Measurements from ENCODE around the gene OLFML2A.

OLFML2A gene

GRCh38 chr9:124790301-124790700, 13.4 kb downstream of the OLFML2A start:
- CTCF ChIA-PET: interaction anchor here (0.5 to 7.9 kb wide), 9 partner anchors 13 to 383 kb away, joined by 3 to 60 read pairs (median 5); partner anchors contain the start of genes NR6A1, OLFML2A and WDR38
- POLR2A ChIA-PET: interaction anchor here (0.7 kb wide), 1 partner anchor 10 kb away, joined by 3 read pairs; no protein-coding TSS in a partner anchor
- H3K27ac ChIP-seq (ENCODE audit: extremely low read depth, low read depth, low read length): no peak overlapping the region
- TF ChIP-seq ZNF843 (tag by site-specific recombination; IDR thresholded peaks at IDR 0.05) (no peak), ZFP69B (tag by site-specific recombination; IDR thresholded peaks at IDR 0.05) (no peak), WT1 (tag by site-specific recombination; IDR thresholded peaks at IDR 0.05) (no peak), ZNF530 (tag by site-specific recombination; IDR thresholded peaks at IDR 0.05; ENCODE audit: low read depth) (no peak), ZNF19 (tag by site-specific recombination; IDR thresholded peaks at IDR 0.05; ENCODE audit: low read depth) (no peak), ZNF280D (tag by site-specific recombination; IDR thresholded peaks at IDR 0.05) (no peak), ZNF701 (tag by site-specific recombination; IDR thresholded peaks at IDR 0.05) (no peak)
- TF ChIP-seq, protein P1, sequence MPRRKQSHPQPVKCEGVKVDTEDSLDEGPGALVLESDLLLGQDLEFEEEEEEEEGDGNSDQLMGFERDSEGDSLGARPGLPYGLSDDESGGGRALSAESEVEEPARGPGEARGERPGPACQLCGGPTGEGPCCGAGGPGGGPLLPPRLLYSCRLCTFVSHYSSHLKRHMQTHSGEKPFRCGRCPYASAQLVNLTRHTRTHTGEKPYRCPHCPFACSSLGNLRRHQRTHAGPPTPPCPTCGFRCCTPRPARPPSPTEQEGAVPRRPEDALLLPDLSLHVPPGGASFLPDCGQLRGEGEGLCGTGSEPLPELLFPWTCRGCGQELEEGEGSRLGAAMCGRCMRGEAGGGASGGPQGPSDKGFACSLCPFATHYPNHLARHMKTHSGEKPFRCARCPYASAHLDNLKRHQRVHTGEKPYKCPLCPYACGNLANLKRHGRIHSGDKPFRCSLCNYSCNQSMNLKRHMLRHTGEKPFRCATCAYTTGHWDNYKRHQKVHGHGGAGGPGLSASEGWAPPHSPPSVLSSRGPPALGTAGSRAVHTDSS (tag by site-specific recombination; IDR thresholded peaks at IDR 0.05): no peak
- H3K4me3 ChIP-seq (ENCODE audit: low read depth, low read length): no peak overlapping the region
- H3K4me1 ChIP-seq (ENCODE audit: control insufficient read depth, insufficient read depth, low read length): no peaks in the 10 kb centered on the region
- no peaks in the 10 kb centered on the region for H3K36me3 ChIP-seq (ENCODE audit: control insufficient read depth in 2 of 2, insufficient read depth in 1 of 2, low read length in 2 of 2)
- no peaks in the 10 kb centered on the region for H3K9me3 ChIP-seq (ENCODE audit: control insufficient read depth, insufficient read depth, low read depth, low read length)

DNA sequence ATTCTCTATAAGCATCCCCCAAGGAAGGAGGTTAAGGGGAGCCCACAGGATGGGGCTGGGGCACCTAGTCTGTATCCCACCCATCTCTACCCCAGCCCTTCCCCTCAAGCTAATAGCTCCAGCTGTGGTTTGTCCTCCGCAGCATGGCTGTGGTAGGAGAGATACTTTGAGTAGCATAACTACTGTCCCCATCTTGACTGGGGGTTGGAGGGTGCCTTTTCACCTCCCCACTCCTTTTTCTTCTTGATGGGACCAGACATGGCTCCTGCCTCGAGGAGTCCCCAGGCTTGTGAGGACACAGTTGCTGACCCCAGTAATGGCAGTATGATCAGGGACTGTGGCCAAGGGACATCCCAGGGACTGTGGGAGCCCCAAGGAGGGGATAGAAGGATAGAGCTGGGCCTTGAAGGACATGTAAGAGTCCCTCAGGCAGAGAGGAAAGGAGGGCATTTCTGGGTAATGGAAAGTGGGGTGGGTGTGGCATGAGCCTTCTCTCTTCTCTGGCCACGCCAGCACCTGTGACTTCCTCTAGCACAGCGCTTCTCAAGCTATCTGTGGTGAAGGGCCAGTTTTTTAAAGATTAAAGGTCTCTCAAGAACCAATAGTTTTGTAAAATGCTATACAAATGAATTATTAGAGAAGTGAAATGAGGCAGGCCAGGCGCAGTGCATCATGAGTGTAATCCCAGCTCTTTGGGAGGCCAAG, 14.0 kb downstream of the OLFML2A start:
- Histone ChIP-seq H3K36me3 (ENCODE audit: control insufficient read depth in 2 of 2, insufficient read depth in 1 of 2, low read length in 2 of 2) (no peaks in the 10 kb centered on the region), H3K4me3 (ENCODE audit: low read depth, low read length) (no peak overlapping the region), H3K4me1 (ENCODE audit: control insufficient read depth, insufficient read depth, low read length) (no peaks in the 10 kb centered on the region), H3K27ac (ENCODE audit: extremely low read depth, low read depth, low read length) (no peak overlapping the region), H3K9me3 (ENCODE audit: control insufficient read depth, insufficient read depth, low read depth, low read length) (no peaks in the 10 kb centered on the region)
- CTCF ChIA-PET: interaction anchor here (0.5 to 7.9 kb wide), 6 partner anchors 11 to 62 kb away, joined by 3 to 60 read pairs (median 3); partner anchors contain the start of genes NR6A1 and WDR38
- POLR2A ChIA-PET: interaction anchor here (0.7 kb wide), 1 partner anchor 11 kb away, joined by 3 read pairs; no protein-coding TSS in a partner anchor
- TF ChIP-seq, protein P2, sequence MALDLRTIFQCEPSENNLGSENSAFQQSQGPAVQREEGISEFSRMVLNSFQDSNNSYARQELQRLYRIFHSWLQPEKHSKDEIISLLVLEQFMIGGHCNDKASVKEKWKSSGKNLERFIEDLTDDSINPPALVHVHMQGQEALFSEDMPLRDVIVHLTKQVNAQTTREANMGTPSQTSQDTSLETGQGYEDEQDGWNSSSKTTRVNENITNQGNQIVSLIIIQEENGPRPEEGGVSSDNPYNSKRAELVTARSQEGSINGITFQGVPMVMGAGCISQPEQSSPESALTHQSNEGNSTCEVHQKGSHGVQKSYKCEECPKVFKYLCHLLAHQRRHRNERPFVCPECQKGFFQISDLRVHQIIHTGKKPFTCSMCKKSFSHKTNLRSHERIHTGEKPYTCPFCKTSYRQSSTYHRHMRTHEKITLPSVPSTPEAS (tag by site-specific recombination; IDR thresholded peaks at IDR 0.05): no peak
- TF ChIP-seq ZNF132 (tag by site-specific recombination; IDR thresholded peaks at IDR 0.05; ENCODE audit: borderline replicate concordance) (no peak), SETDB1 (IDR thresholded peaks at IDR 0.05; ENCODE audit: insufficient read length, low read length) (no peak), ZNF704 (tag by site-specific recombination; IDR thresholded peaks at IDR 0.05) (no peak), ZNF391 (tag by site-specific recombination; IDR thresholded peaks at IDR 0.05; ENCODE audit: borderline replicate concordance, low read depth) (no peak), ZSCAN5A (tag by site-specific recombination; IDR thresholded peaks at IDR 0.05) (no peak), ZNF404 (tag by site-specific recombination; IDR thresholded peaks at IDR 0.05) (no peak), HOXD13 (CRISPR knock-in tag; IDR thresholded peaks at IDR 0.05; ENCODE audit: borderline replicate concordance) (no peak), ZNF747 (tag by site-specific recombination; IDR thresholded peaks at IDR 0.05) (no peak), ZNF560 (tag by site-specific recombination; IDR thresholded peaks at IDR 0.05; ENCODE audit: borderline replicate concordance) (no peak), ZNF37A (tag by site-specific recombination; IDR thresholded peaks at IDR 0.05) (no peak), ZNF16 (tag by site-specific recombination; IDR thresholded peaks at IDR 0.05; ENCODE audit: low read depth) (no peak), GFI1B (tag by site-specific recombination; IDR thresholded peaks at IDR 0.05) (no peak)
- TF ChIP-seq, protein P3, sequence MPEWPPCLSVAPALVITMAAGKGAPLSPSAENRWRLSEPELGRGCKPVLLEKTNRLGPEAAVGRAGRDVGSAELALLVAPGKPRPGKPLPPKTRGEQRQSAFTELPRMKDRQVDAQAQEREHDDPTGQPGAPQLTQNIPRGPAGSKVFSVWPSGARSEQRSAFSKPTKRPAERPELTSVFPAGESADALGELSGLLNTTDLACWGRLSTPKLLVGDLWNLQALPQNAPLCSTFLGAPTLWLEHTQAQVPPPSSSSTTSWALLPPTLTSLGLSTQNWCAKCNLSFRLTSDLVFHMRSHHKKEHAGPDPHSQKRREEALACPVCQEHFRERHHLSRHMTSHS (tag by site-specific recombination; IDR thresholded peaks at IDR 0.05): no peak
- TF ChIP-seq, protein P4, sequence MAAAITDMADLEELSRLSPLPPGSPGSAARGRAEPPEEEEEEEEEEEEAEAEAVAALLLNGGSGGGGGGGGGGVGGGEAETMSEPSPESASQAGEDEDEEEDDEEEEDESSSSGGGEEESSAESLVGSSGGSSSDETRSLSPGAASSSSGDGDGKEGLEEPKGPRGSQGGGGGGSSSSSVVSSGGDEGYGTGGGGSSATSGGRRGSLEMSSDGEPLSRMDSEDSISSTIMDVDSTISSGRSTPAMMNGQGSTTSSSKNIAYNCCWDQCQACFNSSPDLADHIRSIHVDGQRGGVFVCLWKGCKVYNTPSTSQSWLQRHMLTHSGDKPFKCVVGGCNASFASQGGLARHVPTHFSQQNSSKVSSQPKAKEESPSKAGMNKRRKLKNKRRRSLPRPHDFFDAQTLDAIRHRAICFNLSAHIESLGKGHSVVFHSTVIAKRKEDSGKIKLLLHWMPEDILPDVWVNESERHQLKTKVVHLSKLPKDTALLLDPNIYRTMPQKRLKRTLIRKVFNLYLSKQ (tag by site-specific recombination; IDR thresholded peaks at IDR 0.05; ENCODE audit: borderline replicate concordance): no peak

Measured in HEK293 (cell line).